Measurements from ENCODE around the gene SCYGR3.
"Not testable (repeated sequence)": the region's sequence is repeated elsewhere in the genome, so short reads cannot be mapped to it uniquely, and the experiment has no call there.

The SCYGR3 gene

GRCh38 chr2:227613272-227613660, 1.4 kb downstream of the SCYGR3 start:
- no peak for DNase-seq (ENCODE audit: low read depth)

GRCh38 chr2:227612546-227613271, 1.9 kb downstream of the SCYGR3 start:
- DNase-seq (ENCODE audit: low read depth), result no peak

GRCh38 chr2:227610123-227610522, 4.5 kb downstream of the SCYGR3 start:
- no peak for DNase-seq (ENCODE audit: low read depth)

- DNase-seq (ENCODE audit: low read depth), result no peak
Observed at GRCh38 chr2:227608561-227609338, 5.9 kb downstream of the SCYGR3 start.

- no peak for DNase-seq (ENCODE audit: low read depth)
Observed at GRCh38 chr2:227607941-227608340, 6.7 kb downstream of the SCYGR3 start.

GRCh38 chr2:227606476-227606875, 8.2 kb downstream of the SCYGR3 start:
- no peak for DNase-seq (ENCODE audit: low read depth)

GRCh38 chr2:227602358-227602757, 12.3 kb downstream of the SCYGR3 start:
- DNase-seq (ENCODE audit: low read depth), result no peak

- not testable (repeated sequence) for DNase-seq (ENCODE audit: low read depth)
Observed at GRCh38 chr2:227598835-227599503, 15.7 kb downstream of the SCYGR3 start, which contains the start of gene SCYGR2. TSS of gene SCYGR2 (plus strand) at chr2:227598893. CDS start at chr2:227598893, 0 bp downstream.

- no peak for DNase-seq (ENCODE audit: low read depth)
Observed at GRCh38 chr2:227597998-227598397, 16.6 kb downstream of the SCYGR3 start.

GRCh38 chr2:227597036-227597435, 17.6 kb downstream of the SCYGR3 start:
- no peak for DNase-seq (ENCODE audit: low read depth)

GRCh38 chr2:227595797-227596196, 18.8 kb downstream of the SCYGR3 start:
- DNase-seq (ENCODE audit: low read depth), result no peak

- no peak for DNase-seq (ENCODE audit: low read depth)
Observed at GRCh38 chr2:227592694-227593387, 21.8 kb downstream of the SCYGR3 start.

- no peak for DNase-seq (ENCODE audit: low read depth)
Observed at GRCh38 chr2:227582369-227582768, 32.3 kb downstream of the SCYGR3 start.

- DNase-seq (ENCODE audit: low read depth), result no peak
Observed at GRCh38 chr2:227579791-227580190, 34.8 kb downstream of the SCYGR3 start.

GRCh38 chr2:227578642-227579041, 36.0 kb downstream of the SCYGR3 start:
- DNase-seq (ENCODE audit: low read depth), result no peak

GRCh38 chr2:227577555-227577954, 37.1 kb downstream of the SCYGR3 start:
- no peak for DNase-seq (ENCODE audit: low read depth)

- DNase-seq (ENCODE audit: low read depth), result no peak
Observed at GRCh38 chr2:227576812-227577211, 37.8 kb downstream of the SCYGR3 start.

GRCh38 chr2:227576110-227576509, 38.5 kb downstream of the SCYGR3 start:
- no peak for DNase-seq (ENCODE audit: low read depth)

- no peak for DNase-seq (ENCODE audit: low read depth)
Observed at GRCh38 chr2:227570615-227571014, 44.0 kb downstream of the SCYGR3 start.

- no peak for DNase-seq (ENCODE audit: low read depth)
Observed at GRCh38 chr2:227568852-227569169, 45.8 kb downstream of the SCYGR3 start.

- DNase-seq (ENCODE audit: low read depth), result no peak
Observed at GRCh38 chr2:227566012-227566411, 48.6 kb downstream of the SCYGR3 start.

- DNase-seq (ENCODE audit: low read depth), result no peak
Observed at GRCh38 chr2:227565080-227565479, 49.6 kb downstream of the SCYGR3 start.

Measured in stimulated activated CD8-positive, alpha-beta memory T cell treated with anti-CD3 and anti-CD28 coated beads, Interleukin-15, amount 100 ng/mL, for 1 hour (primary cell).